Left lung (tissue), 10 donors: ENCODE measurements around the gene CCDC178. TPM values are rescaled to one million over a fixed set of nuclear protein-coding genes. Genes with fewer than 3 reads are reported as not detected.

Experiments used
- ATAC-seq: fragments of 200-7000 bp; cut with Tn5 transposase; one replicate; pipeline ENCODE4 v1.9.1; 2020; ENCODE audit warnings: moderate library complexity
- DNase-seq, 4 donors: peaks; one replicate each; pipeline ENCODE4 v3.0.0-alpha.2; 2013 to 2020
- H3K27ac ChIP-seq, 2 donors: fragments of 200-600 bp; sonication (generic) in 1 of 2; one replicate each; pipeline versions ENCODE4 v1.5.0 to v1.8.0; 2020 to 2021
- H3K27me3 ChIP-seq, 2 donors: fragments of 200-600 bp; sonication (generic) in 1 of 2; one replicate each; pipeline versions ENCODE4 v1.5.0 to v1.8.0; 2020 to 2021
- H3K36me3 ChIP-seq, 2 donors: fragments of 200-600 bp; sonication (generic) in 1 of 2; one replicate each; pipeline versions ENCODE4 v1.5.0 to v1.8.0; 2020 to 2021
- H3K4me1 ChIP-seq, 2 donors: fragments of 200-600 bp; one replicate each; pipeline ENCODE4 v1.8.0; 2021
- H3K4me3 ChIP-seq, 2 donors: fragments of 200-600 bp; sonication (generic) in 1 of 2; one replicate each; pipeline versions ENCODE4 v1.5.0 to v1.8.0; 2020 to 2021; ENCODE audit warnings: mild to moderate bottlenecking in 1 of 2
- H3K9me3 ChIP-seq, 2 donors: fragments of 200-600 bp; sonication (generic) in 1 of 2; one replicate each; pipeline versions ENCODE4 v1.5.0 to v1.8.0; 2020 to 2021
- CTCF ChIP-seq, 2 donors: fragments of 200-600 bp; sonication (generic) in 1 of 2; IDR thresholded peaks; one replicate each; pipeline versions ENCODE4 v1.5.0 to v1.8.0; 2021; ENCODE audit warnings: antibody characterized with exemption in 2 of 2
- intact Hi-C, 2 donors: fragments of 100-400 bp; cut with DNase I; formaldehyde crosslinking; loops; one replicate each; pipeline versions ENCODE4 v1.11.2 to v1.14.2; 2022
- polyA plus RNA-seq, 6 donors: library from polyadenylated mRNA; unstranded; fragments of 120-200 nt; gene quantifications; one replicate each; pipeline ENCODE4 v1.2.1, GENCODE V29; 2013; ENCODE audit not compliant: insufficient read length in 6 of 6
- total RNA-seq, 2 donors: library from RNA; stranded (reverse); fragmentation: NEBNext Ultra II Directional; extraction: Animal tissue kit (Norgen Biotek cat#: 25700); gene quantifications; one replicate each; pipeline ENCODE4 v1.2.1, GENCODE V29; 2021
- donor health status: DM: no; HTN: yes; CAD: no.
- donor health status: DM: no; HTN: no; CAD: no.

The CCDC178 gene
- total and polyA plus RNA-seq, 8 donors = 0.73 to 2.9 (median 2.2) TPM; not detected in 1

DNA sequence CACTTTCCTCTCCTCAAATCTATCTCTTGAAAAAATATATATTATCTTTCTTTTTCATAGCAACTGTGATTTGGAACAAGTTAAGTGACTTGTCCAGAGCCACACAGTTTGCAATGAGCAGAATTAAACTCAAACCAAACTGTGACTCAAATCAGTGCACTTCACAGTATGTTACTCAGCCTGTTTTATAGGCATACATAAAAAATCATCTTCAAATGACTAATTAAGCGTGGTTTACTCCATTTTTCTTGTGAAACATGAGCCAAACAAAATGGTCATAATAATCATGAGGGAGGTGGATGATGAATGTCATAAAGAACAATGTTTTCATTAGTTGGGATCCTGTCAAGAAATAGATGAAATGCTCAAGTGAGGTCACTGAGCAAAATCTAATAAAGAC lies 6.1 kb upstream of the CCDC178 start:
- Histone ChIP-seq H3K9me3 (no peaks in the 10 kb centered on the region), H3K4me3 (no peak overlapping the region), H3K36me3 (no peaks in the 10 kb centered on the region), H3K27ac (no peak overlapping the region), H3K4me1 (no peaks in the 10 kb centered on the region), H3K27me3 (peaks cover 0 to under 1% of the 10 kb centered on the region in 2 donors)
- no peak for DNase-seq
- ATAC-seq = no peak
- intact Hi-C loops = no loop called here
- TF ChIP-seq CTCF (IDR thresholded peaks at IDR 0.05) = no peak

- no peak for TF ChIP-seq CTCF (IDR thresholded peaks at IDR 0.05)
- no peak for ATAC-seq
- Histone ChIP-seq H3K36me3 (no peaks in the 10 kb centered on the region), H3K27me3 (peaks cover 1 to 19% of the 10 kb centered on the region in 2 donors), H3K4me3 (no peak overlapping the region), H3K9me3 (no peaks in the 10 kb centered on the region), H3K4me1 (no peaks in the 10 kb centered on the region), H3K27ac (no peak overlapping the region)
- no peak for DNase-seq
- intact Hi-C loops = no loop called here
Measured at GRCh38 chr18:33444709-33445108, 4.2 kb upstream of the CCDC178 start.

GRCh38 chr18:33432857-33433256 lies 7.7 kb downstream of the CCDC178 start:
- H3K27ac ChIP-seq = no peak overlapping the region
- no peaks in the 10 kb centered on the region for H3K4me1 ChIP-seq
- DNase-seq (no peak), ATAC-seq (no peak)
- TF ChIP-seq CTCF (IDR thresholded peaks at IDR 0.05) = no peak
- intact Hi-C loops = no loop called here
- H3K27me3 ChIP-seq = no peaks in the 10 kb centered on the region
- H3K9me3 ChIP-seq = no peaks in the 10 kb centered on the region
- no peaks in the 10 kb centered on the region for H3K36me3 ChIP-seq
- no peak overlapping the region for H3K4me3 ChIP-seq

GRCh38 chr18:33427549-33427948 lies 13.0 kb downstream of the CCDC178 start:
- TF ChIP-seq CTCF (IDR thresholded peaks at IDR 0.05) = no peak
- H3K27me3 ChIP-seq = no peaks in the 10 kb centered on the region
- ATAC-seq (no peak), DNase-seq (no peak)
- H3K9me3 ChIP-seq = no peaks in the 10 kb centered on the region
- no peaks in the 10 kb centered on the region for H3K36me3 ChIP-seq
- no peak overlapping the region for H3K4me3 ChIP-seq
- intact Hi-C loops = no loop called here
- no peak overlapping the region for H3K27ac ChIP-seq
- H3K4me1 ChIP-seq = no peaks in the 10 kb centered on the region

DNA sequence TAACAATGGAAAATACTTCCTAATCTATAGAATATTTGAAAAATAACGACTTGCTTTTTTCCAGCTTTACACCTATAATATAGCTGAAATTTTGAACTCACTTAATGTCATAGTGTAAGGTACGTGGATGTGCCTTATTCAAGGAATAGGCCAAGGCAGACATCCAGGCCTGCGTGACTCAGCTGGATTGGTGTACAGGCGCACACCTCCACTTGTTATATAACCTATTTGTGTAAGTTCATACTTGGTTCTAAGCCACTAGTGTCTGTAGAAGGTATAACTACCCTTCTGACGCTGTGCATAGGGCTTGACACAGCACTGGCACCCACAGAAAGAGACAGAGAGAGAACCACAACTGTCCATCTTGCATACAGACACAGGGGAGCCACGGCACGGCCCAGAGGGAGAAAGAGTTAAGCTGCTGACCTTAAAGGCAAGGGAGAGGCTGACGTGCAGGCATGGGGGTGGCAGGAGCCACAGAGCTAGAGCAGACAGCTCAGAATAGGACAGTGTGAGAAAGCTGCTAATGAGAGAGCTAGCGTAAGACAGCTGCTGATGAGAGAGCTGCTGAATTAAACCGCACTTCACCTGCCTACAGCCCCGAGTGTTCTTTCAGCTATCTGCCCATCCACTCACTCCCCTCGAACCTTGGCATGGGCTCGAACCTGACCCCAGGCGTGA lies 16.1 kb downstream of the CCDC178 start:
- TF ChIP-seq CTCF (IDR thresholded peaks at IDR 0.05) = no peak
- H3K27me3 ChIP-seq = no peaks in the 10 kb centered on the region
- ATAC-seq = no peak
- no peaks in the 10 kb centered on the region for H3K4me1 ChIP-seq
- H3K9me3 ChIP-seq = no peaks in the 10 kb centered on the region
- H3K4me3 ChIP-seq = no peak overlapping the region
- no peak for DNase-seq
- intact Hi-C loops = no loop called here
- no peak overlapping the region for H3K27ac ChIP-seq
- no peaks in the 10 kb centered on the region for H3K36me3 ChIP-seq
